NCI-H128 (cell line): ENCODE results near the gene USP24.

ENCODE experiments used
- DNase-seq: peaks from one replicate; lab custom pipeline; 2025; ENCODE audit not compliant: unreplicated experiment; lab: John Stamatoyannopoulos, UW

The USP24 gene

DNA sequence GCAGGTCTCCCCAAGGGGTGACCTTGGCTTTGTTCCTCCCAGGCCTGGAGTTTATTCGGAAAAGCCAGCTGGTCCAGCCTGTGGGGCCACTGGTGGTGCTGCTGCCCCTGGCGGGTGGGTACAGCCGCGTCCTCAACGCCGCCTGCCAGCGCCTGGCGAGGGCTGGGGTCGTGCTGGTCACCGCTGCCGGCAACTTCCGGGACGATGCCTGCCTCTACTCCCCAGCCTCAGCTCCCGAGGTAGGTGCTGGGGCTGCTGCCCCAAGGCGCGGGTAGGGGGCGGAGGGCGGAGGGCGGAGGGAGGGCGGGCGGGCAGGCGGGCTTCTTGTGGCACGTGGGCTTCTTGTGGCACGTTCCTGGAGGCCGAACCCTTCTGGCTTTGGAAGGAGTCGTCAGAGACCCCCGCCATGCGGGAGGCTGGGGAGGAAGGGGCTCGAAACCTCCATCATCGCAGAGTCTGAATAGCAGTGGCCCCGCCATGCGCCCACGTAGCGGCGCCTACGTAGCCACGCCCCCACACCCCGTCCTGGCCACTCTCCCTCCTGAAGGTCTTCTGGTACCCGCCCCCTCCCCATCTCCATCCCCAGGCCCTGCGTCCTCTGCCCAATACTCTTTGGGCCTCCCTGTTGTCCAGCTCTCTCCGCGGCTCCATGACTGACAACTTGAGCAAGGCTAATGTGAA, 159.1 kb downstream of the USP24 start:
- DNase-seq: no peak

DNA sequence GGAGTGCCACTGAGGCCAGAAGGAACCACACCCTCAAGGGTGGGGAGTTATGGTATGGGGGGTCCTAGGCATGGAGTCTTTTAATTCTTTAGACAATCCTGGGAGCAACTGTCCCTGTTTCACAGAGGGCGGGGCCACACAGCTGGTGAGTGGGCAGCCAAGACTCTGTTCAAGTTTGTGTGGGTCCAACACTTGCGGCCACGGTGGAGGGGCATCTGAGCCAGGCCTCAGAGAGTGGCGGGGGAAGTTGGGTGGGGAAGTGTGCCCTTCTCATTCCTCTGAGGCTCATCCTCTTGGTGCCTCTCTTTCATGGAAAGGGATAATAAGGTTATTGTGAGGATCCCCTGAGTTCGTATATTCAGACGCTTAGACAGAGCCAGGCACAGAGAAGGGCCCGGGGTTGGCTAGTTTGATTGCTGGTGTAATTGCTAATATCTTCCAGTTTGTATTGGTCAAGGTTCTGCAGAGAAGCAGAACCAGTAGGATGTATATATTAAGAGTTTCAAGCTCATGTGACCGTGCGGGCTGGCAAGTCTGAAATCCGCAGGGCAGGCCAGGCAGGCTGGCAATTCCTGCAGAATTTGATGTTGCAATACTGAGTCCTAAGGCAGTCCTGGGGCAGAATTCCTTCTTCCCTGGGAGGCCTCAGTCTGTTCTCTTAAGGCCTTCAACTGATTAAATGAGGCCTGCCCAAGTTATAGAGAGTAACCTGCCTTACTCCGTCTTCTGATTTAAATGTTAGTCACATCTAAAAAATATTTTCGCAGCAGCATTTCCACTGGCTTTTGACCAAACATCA, 159.9 kb downstream of the USP24 start:
- DNase-seq: no peak

DNA sequence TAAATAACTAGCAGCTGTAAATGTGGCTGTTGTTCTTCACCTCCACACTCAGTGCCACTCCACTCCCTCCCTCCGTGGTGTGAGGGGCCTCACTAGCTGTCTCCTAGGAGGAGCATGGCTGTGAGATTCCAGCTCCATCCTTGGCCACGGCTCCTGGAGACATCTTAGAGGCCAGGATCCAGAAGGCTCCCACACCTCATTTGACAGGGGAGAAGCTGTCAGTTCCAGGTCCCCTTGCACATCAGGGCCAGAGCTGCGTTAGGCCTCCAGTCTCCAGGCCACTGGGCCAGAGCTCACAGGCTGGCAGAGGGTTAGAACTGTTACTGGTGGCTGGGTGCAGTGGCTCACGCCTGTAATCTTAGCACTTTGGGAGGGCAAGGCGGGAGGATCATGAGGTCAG, 160.8 kb downstream of the USP24 start:
- no peak for DNase-seq

DNA sequence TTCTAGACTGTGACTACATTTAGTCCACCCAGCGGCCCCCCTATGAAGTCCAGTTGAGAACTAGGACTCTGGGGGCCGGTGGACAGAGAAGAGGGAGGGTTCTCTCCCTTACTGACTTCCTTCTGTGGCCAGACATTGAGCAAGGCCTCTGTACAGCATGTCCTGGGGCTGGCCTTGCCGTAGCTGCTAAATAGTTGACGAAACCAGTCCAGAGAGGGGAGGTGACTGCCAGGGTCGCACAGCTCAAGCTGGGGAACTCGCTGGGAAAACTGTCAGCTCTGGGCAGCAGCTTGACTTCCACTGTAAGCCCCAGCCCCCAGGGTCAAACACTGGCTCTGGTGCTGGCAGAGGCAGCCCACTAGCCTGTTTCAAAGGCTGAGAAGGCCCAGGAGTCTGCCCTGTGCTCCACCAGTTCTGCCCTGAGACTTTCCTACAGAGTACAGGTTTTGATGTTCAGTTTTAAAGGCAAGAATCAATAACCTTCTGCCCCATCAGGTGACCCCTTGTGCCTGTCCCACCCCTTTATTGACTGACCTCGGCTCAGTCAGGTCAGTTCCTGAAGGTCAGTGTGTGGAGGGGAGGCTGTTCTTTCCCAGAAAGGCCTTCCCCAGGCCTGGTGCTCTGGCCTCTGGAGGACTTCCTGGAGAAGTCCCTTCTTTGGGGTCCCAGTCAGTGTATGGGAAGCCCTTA, 161.8 kb downstream of the USP24 start:
- DNase-seq: no peak

DNA sequence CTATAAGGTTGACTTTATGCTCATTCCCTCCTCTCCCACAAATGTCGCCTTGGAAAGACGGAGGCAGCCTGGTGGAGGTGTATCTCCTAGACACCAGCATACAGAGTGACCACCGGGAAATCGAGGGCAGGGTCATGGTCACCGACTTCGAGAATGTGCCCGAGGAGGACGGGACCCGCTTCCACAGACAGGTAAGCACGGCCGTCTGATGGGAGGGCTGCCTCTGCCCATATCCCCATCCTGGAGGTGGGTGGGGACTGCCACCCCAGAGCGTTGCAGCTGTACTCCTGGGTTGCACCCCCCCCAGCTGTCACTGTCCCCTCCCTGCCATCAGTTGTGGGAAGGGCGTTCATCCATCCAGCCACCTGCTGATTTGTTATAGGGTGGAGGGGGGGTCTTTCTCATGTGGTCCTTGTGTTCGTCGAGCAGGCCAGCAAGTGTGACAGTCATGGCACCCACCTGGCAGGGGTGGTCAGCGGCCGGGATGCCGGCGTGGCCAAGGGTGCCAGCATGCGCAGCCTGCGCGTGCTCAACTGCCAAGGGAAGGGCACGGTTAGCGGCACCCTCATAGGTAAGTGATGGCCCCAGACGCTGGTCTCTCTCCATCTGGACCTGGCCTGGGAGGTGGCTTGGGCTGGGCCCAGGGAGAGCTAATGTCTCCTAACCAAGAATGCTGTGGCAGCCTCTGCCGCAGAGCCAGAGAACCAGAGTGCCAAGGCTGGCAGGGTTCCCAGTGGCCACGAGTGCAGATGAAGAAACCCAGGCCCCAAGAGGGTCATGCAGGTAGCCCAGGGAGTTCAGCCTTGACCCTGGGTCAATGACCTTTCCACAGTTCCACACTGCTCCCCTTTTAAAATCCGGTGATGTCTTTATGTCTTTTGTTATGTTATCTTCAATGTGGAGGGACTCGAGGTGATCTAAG, 162.7 kb downstream of the USP24 start:
- DNase-seq: no peak

DNA sequence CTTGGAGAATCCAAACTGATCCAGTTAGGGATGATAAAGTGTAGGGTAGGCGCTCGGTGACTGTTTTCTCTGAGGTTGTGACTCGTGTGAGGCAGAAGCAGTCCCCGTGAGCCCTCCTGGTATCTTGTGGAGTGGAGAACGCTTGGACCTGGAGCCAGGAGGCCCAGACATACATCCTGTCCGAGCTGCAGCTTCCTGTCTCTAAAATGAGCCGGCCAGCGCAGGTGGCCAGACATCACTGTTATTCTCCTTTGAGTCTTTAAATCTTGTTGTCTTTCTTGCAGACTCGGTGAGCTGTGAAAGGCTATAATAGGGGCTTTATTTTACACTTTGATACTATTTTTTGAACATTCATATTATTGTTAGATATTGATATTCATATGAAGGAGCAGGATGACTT, 163.5 kb downstream of the USP24 start:
- DNase-seq: no peak

DNA sequence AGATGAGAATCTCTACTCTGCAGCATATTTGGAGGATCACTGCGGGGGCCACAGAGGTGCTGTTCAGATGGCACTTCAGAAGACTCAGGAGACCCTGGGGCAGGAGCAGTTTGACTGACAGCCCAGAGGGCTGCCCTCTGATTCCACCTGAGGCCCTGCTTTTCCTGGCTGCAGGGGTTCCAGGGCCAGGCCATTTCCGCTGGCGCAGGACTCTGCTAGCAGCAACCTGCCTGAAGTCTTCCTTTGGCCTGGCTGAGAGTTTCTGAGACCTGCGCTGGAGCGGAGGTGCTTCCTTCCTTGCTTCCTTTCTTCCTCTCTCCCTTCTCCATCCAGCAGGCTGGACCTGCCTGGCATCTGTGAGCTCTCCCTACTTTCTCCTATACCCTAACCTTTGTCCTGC, 164.0 kb downstream of the USP24 start:
- DNase-seq: no peak

DNA sequence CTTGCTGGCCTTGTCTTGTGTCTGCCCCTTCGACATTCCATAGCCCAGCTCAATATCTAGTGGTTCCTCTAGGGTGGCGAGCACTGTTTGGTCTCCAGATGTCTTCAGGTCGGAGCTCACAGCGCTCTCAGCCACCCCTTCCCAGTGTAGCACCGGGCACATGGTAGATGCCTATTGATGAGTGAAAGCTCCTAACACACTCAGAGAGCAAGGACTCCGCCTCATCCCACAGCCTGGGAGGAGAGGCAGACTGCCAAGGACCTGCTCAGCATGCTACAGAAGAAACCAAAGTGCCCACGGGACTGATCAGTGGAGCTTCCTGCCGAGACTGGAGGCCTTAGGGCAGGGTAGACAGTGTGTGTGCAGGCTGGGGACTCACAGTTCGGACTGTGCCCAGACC, 164.9 kb downstream of the USP24 start:
- DNase-seq: no peak

DNA sequence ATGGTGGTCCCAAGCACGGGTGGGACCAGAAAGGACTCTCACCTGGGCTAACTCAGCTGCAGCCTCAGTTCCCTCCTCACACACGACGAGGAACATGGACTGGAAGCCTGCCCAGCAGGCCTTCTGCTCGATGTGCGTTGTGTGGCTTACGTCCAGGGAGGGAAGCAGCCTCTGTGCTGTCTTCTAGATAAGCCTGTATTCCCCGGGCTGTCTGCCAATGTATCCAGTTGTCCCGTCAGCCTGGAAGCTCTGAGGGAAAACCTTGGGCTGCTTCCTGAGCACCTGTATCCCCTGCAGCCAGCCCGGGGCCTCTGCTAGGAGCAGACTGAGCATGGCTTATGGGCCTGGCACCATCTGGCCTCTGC, 165.3 kb downstream of the USP24 start:
- DNase-seq: no peak

DNA sequence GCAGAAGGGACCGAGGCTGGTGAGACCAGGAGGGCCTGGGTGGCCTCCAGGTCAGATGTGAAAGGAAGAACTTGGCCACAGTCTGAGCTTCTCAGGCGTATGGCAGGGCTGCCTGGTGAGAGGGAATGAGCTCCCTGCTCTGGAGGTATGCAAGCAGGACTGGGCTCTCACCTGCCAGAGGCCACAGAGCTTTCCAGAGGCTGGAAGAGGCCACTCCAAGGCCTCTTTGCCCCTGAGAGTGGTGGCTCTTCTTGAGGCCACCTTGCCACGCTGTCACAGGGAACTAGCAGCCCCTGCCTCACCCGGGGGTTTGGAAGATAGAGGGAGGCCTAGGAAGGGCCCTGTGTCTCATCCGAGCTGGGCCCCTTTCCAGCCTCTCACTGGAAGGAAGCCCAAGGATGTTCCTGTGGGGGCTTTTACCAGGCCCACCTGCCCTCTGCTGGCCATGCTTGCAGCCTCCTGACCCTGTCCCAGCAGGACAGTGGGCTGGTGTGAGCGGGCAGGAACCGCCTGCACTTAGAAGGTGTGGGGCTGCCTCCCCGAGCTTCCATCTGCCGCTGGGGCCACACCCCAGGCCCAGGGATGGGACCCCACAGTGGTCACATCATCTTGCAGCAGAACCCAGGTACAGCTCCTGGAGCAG, 165.8 kb downstream of the USP24 start:
- DNase-seq: no peak

DNA sequence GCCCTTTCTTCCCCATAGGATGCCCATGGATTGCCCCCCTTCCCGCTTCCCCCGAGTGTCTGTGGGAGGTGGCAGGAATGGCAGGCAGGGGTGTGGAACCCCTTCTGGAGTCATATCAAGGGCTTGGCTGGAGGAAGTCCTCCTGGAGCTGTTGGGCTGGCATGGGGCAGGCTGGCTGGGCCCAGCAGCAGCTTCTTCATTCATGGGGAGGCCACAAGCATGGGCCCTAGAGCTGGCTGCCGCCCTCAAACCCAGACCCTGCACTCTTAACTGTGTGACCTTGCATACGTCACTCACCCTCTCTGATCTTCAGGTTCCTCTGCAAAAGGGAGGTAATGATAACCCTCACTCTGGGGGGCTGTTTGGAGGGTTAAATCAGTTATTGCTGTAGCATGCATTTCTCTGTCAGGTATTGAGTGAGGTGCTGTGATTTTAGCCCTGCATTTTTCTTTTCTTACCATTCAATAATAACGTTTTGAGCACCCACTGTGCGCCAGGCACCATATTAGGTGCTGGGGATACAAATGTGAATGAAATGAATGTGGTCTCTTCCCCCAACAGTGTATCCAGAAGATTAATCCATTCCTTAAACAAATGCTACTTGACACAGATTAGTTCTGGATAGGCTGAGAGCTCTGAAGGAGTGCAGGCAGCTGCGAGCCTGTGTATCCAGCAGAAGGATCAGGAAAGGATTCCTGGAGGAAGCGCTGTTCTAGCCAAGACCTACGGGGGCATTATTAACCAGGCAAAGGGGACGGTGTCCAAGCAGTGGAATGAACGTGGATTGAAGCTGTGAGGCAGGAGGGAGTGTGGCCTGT, 166.5 kb downstream of the USP24 start:
- DNase-seq: no peak

DNA sequence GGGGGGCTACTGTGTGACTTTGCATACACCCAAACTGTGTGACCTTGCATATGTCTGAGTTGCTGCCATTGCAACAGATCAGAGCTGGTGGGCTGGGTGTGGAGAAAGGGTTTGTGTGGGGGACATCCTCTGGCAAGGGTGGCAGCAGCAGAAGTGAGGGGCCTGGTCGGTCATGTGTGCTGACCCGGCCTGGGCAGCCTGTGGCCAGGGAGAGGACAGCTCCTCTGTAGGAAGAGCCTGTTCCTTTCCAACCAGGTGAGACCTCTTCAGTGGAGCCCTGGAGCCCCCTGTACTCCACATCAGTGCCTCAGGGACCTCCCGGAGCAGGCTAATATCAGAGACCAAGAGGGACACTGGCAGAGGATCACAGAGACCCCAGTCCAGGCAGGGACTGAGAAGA, 167.6 kb downstream of the USP24 start:
- DNase-seq: no peak

DNA sequence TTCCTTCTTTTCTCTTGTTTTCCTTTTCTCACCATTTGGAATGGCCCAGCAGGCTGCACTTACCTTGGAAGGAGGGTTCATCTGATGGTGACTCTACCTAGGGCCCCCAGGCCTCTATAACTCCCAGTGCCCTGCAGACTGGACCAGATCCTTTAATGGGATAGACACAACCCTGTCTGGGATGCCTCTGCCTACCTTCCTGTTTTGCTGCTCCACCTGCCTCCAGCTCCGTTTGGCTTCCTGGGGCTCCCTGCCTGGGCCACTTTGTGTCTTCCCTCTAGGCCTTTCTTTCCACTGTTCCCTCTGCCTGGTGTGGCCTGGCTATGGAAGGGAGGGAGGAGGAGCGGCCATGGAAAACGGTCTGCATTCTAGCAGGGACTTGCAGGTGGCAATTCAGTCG, 168.3 kb downstream of the USP24 start:
- no peak for DNase-seq

DNA sequence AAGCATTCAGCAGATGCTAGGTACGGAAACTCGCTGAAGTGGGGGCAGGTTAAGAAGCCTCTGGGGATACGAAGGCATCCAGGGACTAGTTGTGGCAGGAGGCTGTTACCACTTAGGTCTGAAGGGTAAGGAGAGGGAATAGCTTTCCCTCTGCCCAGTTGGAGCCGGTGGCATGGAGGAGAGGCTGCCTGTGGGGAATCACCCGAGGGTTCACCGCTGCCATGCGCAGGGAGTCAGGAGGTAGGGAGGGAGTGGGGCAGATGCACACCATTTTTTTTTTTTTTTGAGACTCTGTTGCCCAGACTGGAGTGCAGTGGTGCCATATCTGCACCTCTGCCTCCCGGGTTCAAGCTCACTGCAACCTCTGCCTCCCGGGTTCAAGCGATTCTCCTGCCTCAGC, 169.7 kb downstream of the USP24 start:
- no peak for DNase-seq

DNA sequence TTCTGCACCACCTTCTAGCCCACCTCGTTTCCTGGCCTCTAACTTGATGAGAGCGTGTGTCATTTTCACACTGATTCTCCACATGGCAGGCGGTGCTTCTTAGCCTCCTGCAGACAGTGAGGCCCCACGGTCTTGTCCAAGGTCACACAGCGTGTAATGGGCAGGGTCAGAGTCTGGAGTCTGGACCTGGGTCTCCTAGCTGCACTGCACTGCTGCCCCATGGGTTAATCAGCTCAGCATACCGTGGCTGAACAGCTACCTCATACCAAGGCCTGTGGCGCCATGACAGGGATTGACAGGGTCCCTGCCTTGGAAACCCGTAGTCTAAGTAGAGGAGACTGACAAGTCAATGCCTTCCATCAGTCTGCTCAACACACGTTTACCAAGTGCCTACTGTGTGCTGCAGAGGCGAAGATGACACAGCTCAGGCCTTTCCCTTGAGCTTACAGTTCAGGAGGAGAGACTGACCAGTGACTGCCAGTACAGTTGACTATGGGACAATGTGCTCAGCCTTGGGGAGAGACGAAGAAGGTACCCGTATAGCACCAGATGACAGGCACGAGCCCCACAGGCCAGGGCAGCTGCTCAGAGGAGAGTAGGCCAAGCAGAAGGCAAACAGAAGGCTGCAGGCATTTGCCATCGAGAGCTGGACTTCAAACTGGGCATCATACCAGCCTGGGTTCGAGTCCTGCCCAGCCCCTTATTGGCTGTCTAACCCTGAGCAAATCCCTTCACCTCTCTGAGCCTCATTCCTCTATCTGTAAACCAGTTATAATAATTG, 170.4 kb downstream of the USP24 start:
- DNase-seq: no peak

DNA sequence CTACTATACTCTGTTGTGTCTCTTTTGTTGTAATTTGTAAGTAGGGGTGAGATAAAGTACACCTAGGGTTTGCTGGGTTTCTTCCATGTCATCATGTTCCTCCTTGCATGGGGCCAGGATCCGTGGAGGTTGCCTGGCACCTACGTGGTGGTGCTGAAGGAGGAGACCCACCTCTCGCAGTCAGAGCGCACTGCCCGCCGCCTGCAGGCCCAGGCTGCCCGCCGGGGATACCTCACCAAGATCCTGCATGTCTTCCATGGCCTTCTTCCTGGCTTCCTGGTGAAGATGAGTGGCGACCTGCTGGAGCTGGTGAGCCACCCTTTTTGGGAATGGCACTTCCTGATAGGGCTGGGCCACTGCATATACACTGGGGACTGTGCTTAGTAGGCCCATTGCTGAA, 171.4 kb downstream of the USP24 start:
- no peak for DNase-seq

DNA sequence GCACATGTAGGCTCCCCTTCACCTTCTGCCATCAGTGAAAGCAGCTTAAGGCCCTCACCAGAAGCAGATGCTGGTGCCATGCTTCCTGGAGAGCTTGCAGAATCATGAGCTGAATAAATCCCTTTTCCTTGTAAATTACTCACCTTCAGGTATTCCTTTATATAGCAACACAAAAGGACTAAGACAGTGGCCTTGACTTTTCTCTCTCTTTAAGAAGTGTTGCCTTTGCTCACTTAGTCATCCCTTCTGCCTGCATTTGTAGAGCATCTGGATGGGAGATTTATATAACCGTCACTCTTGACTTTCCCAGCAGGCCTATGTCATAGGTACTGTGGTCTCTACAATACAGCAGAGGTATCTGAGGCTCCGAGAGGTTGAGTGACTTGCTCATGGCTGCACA, 172.2 kb downstream of the USP24 start:
- no peak for DNase-seq

DNA sequence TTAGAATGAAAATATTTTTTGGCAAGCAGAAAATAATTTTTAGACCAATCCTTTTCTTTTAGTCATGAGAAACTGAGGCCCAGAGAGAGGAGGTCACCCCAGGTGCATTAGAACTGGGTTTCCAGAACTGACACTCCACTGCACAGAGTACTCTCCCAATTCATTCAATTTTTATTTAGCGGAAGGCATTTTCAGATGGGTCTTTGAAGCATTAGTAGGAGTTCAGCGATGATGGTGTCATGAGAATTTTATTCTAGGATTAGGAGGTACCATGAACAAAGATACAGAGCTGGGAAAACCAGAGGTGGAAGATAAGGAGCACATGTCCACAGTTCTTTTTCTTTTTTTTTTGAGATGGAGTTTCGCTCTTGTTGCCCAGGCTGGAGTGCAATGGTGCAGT, 173.6 kb downstream of the USP24 start:
- no peak for DNase-seq

DNA sequence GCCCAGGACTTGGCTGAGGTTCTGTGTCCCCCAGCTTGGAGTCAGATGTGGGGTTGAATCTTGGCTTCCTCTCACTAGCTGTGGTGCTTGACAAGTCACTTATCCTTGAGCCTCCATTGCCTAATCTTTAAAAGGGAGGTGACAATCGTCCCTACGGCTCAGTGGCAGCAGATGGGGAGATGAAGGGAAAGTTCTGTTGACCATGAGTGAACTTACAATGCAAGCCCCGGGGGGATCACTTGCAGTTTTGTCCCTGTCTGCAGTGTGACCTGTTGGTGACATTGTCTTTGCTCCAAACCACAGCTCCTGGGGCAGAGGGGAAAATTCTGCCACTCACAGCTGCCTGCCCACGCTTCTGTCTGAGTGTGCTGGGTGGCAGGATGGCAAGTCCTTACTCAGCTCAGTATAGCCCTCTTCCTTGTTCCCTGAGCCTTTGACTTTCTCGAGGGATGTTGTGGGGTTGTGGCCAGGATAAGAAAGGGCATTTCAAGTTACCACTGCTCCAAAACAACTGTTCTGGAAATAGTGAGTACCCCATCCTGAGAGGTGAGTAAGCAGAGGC, 174.2 kb downstream of the USP24 start:
- no peak for DNase-seq
